Measurements from ENCODE around the gene ZNF425.
A peak's percentile ranks its signal among the peaks of the same experiment; 100 is the strongest.
"Not testable (repeated sequence)": the region's sequence is repeated elsewhere in the genome, so short reads cannot be mapped to it uniquely, and the experiment has no call there.

The ZNF425 gene

GRCh38 chr7:149130572-149131198 lies 4.6 kb upstream of the ZNF425 start:
- DNase-seq (ENCODE audit: low spot score) = no peak

- peak; percentile 71 for DNase-seq (ENCODE audit: low spot score)
Measured at GRCh38 chr7:149126662-149127266, 640 bp upstream of the ZNF425 start.

GRCh38 chr7:149125189-149125862 lies 798 bp downstream of the ZNF425 start:
- no peak for DNase-seq (ENCODE audit: low spot score)

- no peak for DNase-seq (ENCODE audit: low spot score)
Measured at GRCh38 chr7:149109969-149110368, 16.2 kb downstream of the ZNF425 start.

- DNase-seq (ENCODE audit: low spot score) = no peak
Measured at GRCh38 chr7:149104749-149105148, 21.4 kb downstream of the ZNF425 start.

- DNase-seq (ENCODE audit: low spot score) = no peak
Measured at GRCh38 chr7:149104214-149104613, 21.9 kb downstream of the ZNF425 start.

GRCh38 chr7:149103424-149103823 lies 22.7 kb downstream of the ZNF425 start:
- DNase-seq (ENCODE audit: low spot score) = no peak

- no peak for DNase-seq (ENCODE audit: low spot score)
Measured at GRCh38 chr7:149102666-149103065, 23.5 kb downstream of the ZNF425 start.

- no peak for DNase-seq (ENCODE audit: low spot score)
Measured at GRCh38 chr7:149100821-149101220, 25.3 kb downstream of the ZNF425 start.

- DNase-seq (ENCODE audit: low spot score) = no peak
Measured at GRCh38 chr7:149099058-149099457, 27.1 kb downstream of the ZNF425 start.

- no peak for DNase-seq (ENCODE audit: low spot score)
Measured at GRCh38 chr7:149097088-149097487, 29.0 kb downstream of the ZNF425 start.

- DNase-seq (ENCODE audit: low spot score) = no peak
Measured at GRCh38 chr7:149093228-149093627, 32.9 kb downstream of the ZNF425 start.

- DNase-seq (ENCODE audit: low spot score) = not testable (repeated sequence)
Measured at GRCh38 chr7:149092244-149092643, 33.9 kb downstream of the ZNF425 start.

GRCh38 chr7:149090397-149091195 lies 35.5 kb downstream of the ZNF425 start, which contains the start of gene ZNF786:
ZNF786 (minus strand) TSS chr7:149090718; CDS start chr7:149090640, 78 bp downstream.
- peak; percentile 93 for DNase-seq (ENCODE audit: low spot score)

- DNase-seq (ENCODE audit: low spot score) = no peak
Measured at GRCh38 chr7:149087376-149087775, 38.7 kb downstream of the ZNF425 start.

GRCh38 chr7:149085866-149086265 lies 40.3 kb downstream of the ZNF425 start:
- no peak for DNase-seq (ENCODE audit: low spot score)

- DNase-seq (ENCODE audit: low spot score) = no peak
Measured at GRCh38 chr7:149084407-149084806, 41.7 kb downstream of the ZNF425 start.

- DNase-seq (ENCODE audit: low spot score) = no peak
Measured at GRCh38 chr7:149081914-149082313, 44.2 kb downstream of the ZNF425 start.

- DNase-seq (ENCODE audit: low spot score) = no peak
Measured at GRCh38 chr7:149077594-149077993, 48.5 kb downstream of the ZNF425 start.

GRCh38 chr7:149075286-149075685 lies 50.8 kb downstream of the ZNF425 start:
- no peak for DNase-seq (ENCODE audit: low spot score)

GRCh38 chr7:149074116-149074885 lies 51.8 kb downstream of the ZNF425 start:
- DNase-seq (ENCODE audit: low spot score) = no peak

GRCh38 chr7:149072438-149072775 lies 53.7 kb downstream of the ZNF425 start:
- DNase-seq (ENCODE audit: low spot score) = no peak

Measured in germinal center (tissue), 1 donor.